GM21825 (cell line): ENCODE measurements around the gene ACSL3.

Source experiments
- ATAC-seq: cut with Tn5 transposase; IDR thresholded peaks from one replicate; pipeline ENCODE4 v1.9.1; 2021; ENCODE audit warnings: mild to moderate bottlenecking, moderate library complexity; ENCODE audit not compliant: unreplicated experiment

The ACSL3 gene

GRCh38 chr2:222939208-222939856, 78.5 kb downstream of the ACSL3 start:
- peak; percentile 87 for ATAC-seq

GRCh38 chr2:222939979-222940378, 79.1 kb downstream of the ACSL3 start:
- ATAC-seq: no peak

GRCh38 chr2:222941510-222942032, 80.7 kb downstream of the ACSL3 start:
- no peak for ATAC-seq

GRCh38 chr2:222942561-222942960, 81.7 kb downstream of the ACSL3 start:
- ATAC-seq: no peak

- no peak for ATAC-seq
Observed at GRCh38 chr2:222942977-222943376, 82.1 kb downstream of the ACSL3 start.

GRCh38 chr2:222943820-222944219, 83.0 kb downstream of the ACSL3 start:
- ATAC-seq: peak; percentile 62

GRCh38 chr2:222944552-222944951, 83.7 kb downstream of the ACSL3 start:
- no peak for ATAC-seq

- no peak for ATAC-seq
Observed at GRCh38 chr2:222944971-222945740, 84.3 kb downstream of the ACSL3 start.

GRCh38 chr2:222945887-222946286, 85.1 kb downstream of the ACSL3 start:
- ATAC-seq: no peak

- ATAC-seq: no peak
Observed at GRCh38 chr2:222946700-222947287, 86.0 kb downstream of the ACSL3 start.

GRCh38 chr2:222949073-222949472, 88.2 kb downstream of the ACSL3 start:
- ATAC-seq: no peak

GRCh38 chr2:222949690-222950323, 89.0 kb downstream of the ACSL3 start:
- ATAC-seq: no peak

GRCh38 chr2:222950638-222951285, 89.9 kb downstream of the ACSL3 start:
- no peak for ATAC-seq

- ATAC-seq: no peak
Observed at GRCh38 chr2:222952204-222952603, 91.4 kb downstream of the ACSL3 start.

- no peak for ATAC-seq
Observed at GRCh38 chr2:222955008-222955407, 94.2 kb downstream of the ACSL3 start.

- no peak for ATAC-seq
Observed at GRCh38 chr2:222959358-222959757, 98.5 kb downstream of the ACSL3 start.

GRCh38 chr2:222960126-222960525, 99.3 kb downstream of the ACSL3 start:
- ATAC-seq: peak; percentile 82

- no peak for ATAC-seq
Observed at GRCh38 chr2:222963641-222964040, 102.8 kb downstream of the ACSL3 start.

- no peak for ATAC-seq
Observed at GRCh38 chr2:222964376-222965031, 103.7 kb downstream of the ACSL3 start.

GRCh38 chr2:222965555-222965954, 104.7 kb downstream of the ACSL3 start:
- ATAC-seq: no peak
